GM21367 (cell line): ENCODE measurements around the gene MBD3.

Experiments used
- ATAC-seq: cut with Tn5 transposase; IDR thresholded peaks from one replicate; pipeline ENCODE4 v1.9.1; 2021; ENCODE audit not compliant: unreplicated experiment

Gene MBD3

GRCh38 chr19:1601613-1602064 is 9.0 kb upstream of the MBD3 start:
- ATAC-seq: no peak

GRCh38 chr19:1599460-1599846 is 6.8 kb upstream of the MBD3 start:
- ATAC-seq: no peak

GRCh38 chr19:1598777-1599459 is 6.3 kb upstream of the MBD3 start:
- ATAC-seq: no peak

- no peak for ATAC-seq
Observed at GRCh38 chr19:1593501-1593772, 772 bp upstream of the MBD3 start.

- ATAC-seq: peak; percentile 35
Observed at GRCh38 chr19:1592024-1592754, 476 bp downstream of the MBD3 start.

- no peak for ATAC-seq
Observed at GRCh38 chr19:1591421-1592023, 1.1 kb downstream of the MBD3 start.

- ATAC-seq: no peak
Observed at GRCh38 chr19:1590641-1591397, 1.8 kb downstream of the MBD3 start.

- ATAC-seq: no peak
Observed at GRCh38 chr19:1587872-1588271, 4.8 kb downstream of the MBD3 start.

GRCh38 chr19:1585243-1585580 is 7.5 kb downstream of the MBD3 start:
- ATAC-seq: no peak

- no peak for ATAC-seq
Observed at GRCh38 chr19:1584500-1585242, 8.0 kb downstream of the MBD3 start.

GRCh38 chr19:1582201-1582600 is 10.5 kb downstream of the MBD3 start:
- ATAC-seq: no peak

- no peak for ATAC-seq
Observed at GRCh38 chr19:1580957-1581356, 11.7 kb downstream of the MBD3 start.

GRCh38 chr19:1580382-1580781 is 12.3 kb downstream of the MBD3 start:
- no peak for ATAC-seq

GRCh38 chr19:1579222-1579621 is 13.4 kb downstream of the MBD3 start:
- ATAC-seq: no peak

- no peak for ATAC-seq
Observed at GRCh38 chr19:1577929-1578618, 14.6 kb downstream of the MBD3 start.

GRCh38 chr19:1577090-1577928 is 15.4 kb downstream of the MBD3 start:
- no peak for ATAC-seq

GRCh38 chr19:1576242-1577089 is 16.2 kb downstream of the MBD3 start:
- no peak for ATAC-seq

GRCh38 chr19:1575323-1576241 is 17.1 kb downstream of the MBD3 start:
- ATAC-seq: no peak
